SW 1271 (cell line): Measurements from ENCODE around the gene ETHE1.
A peak's percentile ranks its signal among the peaks of the same experiment; 100 is the strongest.
"Not testable (repeated sequence)": the region's sequence is repeated elsewhere in the genome, so short reads cannot be mapped to it uniquely, and the experiment has no call there.

ENCODE experiments used
- DNase-seq, 2 experiments: peaks; one replicate each; lab custom pipeline; 2025; lab: John Stamatoyannopoulos, UW

Gene ETHE1

DNA sequence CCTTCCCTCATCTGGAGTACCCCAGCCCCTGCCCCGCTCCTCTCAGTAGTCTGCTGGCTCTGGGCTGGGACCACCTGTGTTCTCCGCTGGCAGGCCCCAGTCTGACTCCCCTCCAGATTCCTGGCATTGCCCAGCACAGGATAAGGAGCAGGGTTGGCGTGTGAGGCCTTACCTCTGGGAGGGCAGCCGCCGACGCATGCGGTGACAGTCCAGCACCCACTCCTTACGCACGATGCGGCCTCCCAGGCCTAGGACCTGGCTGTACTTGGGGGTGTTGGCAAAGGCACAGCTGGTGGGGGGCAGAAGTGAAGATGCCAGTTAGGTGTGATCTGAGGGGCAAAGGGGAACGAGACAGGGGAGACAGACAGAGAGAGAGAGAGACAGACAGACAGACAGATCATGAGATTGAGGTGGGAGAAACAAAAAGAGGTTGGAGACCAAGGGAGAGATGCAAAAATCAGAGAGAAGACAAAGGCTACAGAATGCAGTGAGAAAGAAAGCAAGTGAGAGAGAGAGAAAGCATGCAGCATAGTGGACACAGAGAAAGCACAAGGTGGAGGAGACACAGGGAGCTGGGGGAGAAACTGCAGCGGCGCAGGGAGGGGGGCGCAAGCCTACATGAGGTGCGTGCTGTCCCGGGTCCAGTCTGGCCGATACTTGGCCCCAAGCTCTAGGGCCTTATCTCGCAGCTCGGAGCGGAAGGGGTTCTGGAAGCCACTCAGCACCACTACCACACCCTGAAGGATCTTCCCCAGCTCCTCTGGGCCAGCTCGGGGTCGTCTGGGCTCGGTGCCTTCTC is 24.6 kb upstream of the ETHE1 start:
- DNase-seq = no peak

DNA sequence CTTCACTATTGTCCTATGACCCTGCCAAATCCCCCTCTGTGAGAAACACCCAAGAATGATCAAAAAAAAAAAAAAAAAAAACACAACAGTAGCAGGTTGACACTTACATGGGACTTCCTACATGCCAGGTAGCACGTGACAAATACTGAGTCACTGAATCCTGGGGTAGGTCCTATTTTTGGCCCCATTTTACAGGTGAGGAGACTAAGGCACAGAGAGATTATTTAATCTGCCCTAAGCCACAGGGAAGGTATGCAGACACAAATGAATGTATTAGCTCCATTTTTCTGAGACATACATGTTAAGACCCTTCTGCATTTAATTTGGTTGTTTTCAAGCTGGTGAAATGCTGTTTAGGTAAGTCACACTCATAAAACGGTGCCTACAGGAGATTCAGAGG is 21.7 kb upstream of the ETHE1 start:
- DNase-seq = no peak

DNA sequence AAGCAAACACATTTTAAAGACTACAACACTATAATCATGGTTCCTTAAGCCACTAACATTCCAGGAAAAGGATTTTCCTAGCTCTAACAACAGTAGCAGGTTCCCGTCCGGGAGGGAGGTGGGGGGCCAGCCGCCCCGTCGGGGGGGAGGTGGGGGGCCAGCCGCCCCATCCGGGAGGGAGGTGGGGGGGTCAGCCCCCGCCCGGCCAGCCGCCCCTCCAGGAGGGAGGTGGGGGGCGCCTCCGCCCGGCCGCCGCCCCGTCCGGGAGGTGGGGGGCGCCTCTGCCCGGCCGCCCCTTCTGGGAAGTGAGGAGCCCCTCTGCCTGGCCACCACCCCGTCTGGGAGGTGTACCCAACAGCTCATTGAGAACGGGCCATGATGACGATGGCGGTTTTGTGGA is 20.9 kb upstream of the ETHE1 start:
- not testable (repeated sequence) for DNase-seq

DNA sequence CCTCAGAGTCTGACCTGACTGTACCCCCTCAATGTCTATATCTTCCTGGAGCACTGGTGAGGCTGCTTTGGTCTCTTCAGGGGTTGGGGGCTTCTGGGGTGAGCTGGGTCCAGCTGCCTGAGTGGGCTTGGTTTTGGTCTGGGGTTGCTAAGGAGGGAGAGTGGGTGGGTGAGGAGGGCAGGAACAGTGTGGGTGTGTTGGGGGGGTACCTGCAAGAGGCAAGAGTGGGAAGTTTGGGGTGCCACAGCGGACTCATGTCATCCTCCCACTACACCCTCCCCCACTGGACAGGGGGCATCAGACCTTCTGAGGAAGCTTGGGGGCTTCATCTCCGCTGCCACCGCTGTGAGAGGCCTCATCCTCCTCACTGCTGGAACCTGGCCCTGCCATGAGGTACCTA is 19.6 kb upstream of the ETHE1 start:
- DNase-seq = no peak

DNA sequence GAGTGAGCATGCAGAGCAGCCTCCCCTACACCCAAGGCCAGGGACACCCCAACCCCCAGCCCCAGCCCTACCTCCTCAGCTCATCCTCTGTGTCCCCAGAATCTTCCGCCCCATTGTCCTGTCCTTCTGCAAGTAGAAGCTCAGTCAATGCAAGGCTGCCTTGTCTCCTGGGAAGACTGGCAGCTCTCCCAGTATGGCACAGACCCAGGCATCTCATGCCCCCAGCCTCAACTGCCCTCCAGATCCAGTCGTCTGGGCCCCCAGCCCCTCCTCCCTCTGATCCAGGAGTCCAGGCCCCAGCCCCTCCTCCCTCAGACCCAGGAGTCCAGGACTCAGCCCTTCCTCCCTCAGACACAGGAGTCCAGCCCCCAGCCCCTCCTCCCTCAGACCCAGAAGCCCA is 19.0 kb upstream of the ETHE1 start:
- no peak for DNase-seq

DNA sequence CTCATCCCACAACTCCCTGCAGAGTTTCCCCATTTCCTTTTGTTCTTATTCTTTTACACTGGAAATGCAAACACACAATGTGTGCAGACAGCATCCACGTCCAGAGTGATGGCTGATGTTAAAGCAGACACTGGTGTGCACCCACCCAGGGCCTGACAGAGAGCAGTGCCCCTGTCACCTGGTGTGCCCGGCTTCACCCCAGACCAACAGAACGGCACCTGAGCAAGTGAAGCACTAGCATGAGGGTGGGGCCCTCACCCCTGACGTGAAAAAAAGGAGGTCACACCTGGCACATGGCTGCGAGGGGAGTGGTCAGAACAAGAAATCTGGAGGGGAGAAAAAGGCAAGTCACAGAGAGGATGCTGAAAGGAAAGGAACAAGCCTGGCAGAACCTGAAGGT is 18.3 kb upstream of the ETHE1 start:
- no peak for DNase-seq

- DNase-seq = no peak
These were observed 17.1 kb upstream of the ETHE1 start for GRCh38 chr19:43544077-43544476.

GRCh38 chr19:43541920-43542650 is 15.1 kb upstream of the ETHE1 start:
- DNase-seq = no peak

GRCh38 chr19:43540381-43540780 is 13.4 kb upstream of the ETHE1 start:
- DNase-seq = no peak

DNA sequence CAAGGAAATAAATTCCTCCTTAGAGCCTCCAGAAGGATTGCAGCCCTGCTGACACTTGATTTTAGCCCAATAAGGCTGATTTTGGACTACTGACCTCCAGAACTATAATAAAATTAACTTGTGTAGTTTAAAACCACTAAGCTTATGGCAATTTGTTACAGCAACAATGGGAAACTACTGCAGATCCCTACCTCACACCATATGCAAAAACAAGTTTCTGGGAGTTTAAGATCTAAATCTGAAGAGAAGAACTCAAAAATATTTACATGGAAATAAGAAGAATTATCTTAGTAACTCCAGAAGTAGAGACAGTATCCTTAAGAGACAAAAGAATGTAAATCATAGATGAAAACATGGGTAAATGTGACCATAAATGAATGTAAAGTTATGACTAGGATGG is 11.9 kb upstream of the ETHE1 start:
- DNase-seq = no peak

- no peak for DNase-seq
These were observed 8.1 kb upstream of the ETHE1 start for GRCh38 chr19:43534816-43535761.

- DNase-seq = no peak
These were observed 7.4 kb upstream of the ETHE1 start for GRCh38 chr19:43534305-43534815.

DNA sequence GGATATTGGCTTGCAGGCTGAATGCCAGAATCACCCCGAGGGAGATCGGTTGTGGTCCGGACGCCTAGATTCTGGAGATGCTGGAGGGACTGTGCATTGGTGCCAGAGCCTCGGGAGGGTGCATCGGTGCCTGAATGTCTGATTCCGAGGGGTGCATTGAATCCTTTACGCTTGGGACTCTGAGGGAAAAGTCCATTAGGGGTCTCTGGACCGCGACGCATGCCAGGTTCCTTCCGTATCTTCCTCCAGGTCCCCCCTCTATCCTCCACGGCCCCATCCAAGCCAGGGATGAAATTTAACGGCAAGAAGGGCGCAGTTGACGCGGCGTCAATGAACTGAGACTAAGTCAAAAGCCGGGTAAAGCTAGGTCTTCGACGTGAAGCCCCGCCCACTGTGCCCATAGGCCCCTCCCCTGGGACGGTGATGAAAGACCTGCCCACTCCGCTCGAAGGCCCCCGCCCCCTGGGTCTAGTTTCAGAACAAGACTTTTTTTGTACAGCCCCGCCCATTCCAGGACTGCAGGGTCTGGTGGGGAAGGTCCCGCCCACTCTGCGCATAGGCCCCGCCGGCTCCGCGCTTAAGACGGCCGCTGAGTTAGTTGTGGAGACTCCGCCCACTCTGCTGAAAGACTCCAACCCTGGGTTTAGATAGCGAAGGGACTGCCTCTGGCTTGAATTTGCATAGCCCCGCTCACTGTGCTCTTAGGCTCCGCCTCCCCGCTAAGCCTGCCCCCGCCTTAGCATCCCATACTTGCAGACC is 6.7 kb upstream of the ETHE1 start:
- DNase-seq = peak; percentile 69 to 91

- peak; percentile 66 to 86 for DNase-seq
These were observed 6.1 kb upstream of the ETHE1 start, which contains the start of gene ZNF575 for GRCh38 chr19:43532962-43533545. Gene ZNF575 (plus strand): TSS chr19:43533188. CDS start chr19:43534423, 1,235 bp downstream.

GRCh38 chr19:43532571-43532961 is 5.6 kb upstream of the ETHE1 start:
- peak; percentile 37 to 77 for DNase-seq

GRCh38 chr19:43527860-43528622 is 1.0 kb upstream of the ETHE1 start:
- DNase-seq = no peak

GRCh38 chr19:43525836-43526771 is 897 bp downstream of the ETHE1 start:
- DNase-seq = no peak

DNA sequence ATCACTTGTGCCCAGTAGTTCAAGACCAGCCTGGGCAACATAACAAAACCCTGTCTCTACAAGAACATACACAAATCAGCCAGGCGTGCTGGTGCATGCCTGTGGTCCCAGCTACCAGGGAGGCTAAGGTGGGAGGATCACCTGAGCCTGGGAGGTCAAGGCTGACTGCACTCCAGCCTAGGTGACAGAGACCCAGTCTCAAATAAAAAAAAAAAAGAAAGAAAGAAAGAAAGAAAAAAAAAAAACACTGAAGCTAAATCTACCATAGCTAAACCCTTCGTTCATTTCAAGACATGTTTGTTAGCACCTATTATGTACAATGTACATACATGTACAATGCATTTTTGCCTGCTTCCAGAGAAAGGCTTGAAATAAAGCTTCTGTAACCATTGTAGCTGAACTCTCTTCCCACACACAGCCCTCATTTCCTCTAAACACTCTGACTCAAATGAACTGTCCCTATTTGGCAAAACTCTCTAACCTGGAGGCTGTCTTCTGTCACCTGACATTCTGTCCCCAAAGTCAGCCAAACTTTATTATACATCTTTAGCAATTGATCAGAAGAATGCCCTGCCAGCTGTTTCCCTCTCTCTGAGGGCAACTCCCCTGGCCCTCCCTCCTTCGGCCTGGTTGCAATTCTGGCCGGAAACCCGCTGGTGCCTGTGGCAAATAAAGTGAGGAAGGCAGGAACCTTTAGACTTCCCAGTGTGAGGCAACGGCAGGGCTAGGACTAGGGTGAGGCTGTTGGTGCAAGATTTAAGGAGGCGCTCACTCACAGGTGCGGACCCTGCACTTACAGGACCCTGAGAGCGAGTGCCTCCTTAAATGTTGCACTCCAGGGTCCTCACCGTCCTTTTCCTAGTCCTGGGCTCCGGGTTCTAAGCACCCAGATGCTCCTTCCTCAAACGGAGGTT is 1.8 kb downstream of the ETHE1 start:
- DNase-seq = peak; percentile 37 to 82
